Hepatocyte (in vitro differentiated cells): ENCODE data around the gene CLSTN1. TPM values are rescaled to one million over a fixed set of nuclear protein-coding genes. Genes with fewer than 3 reads are reported as not detected.

Experiments used
- DNase-seq: peaks from one replicate; pipeline ENCODE4 v3.0.0-alpha.2; 2016; ENCODE audit warnings: low spot score
- H2AFZ ChIP-seq: fragments of 200-600 bp; sonication (generic); 2 replicates; pipeline ENCODE4 v1.6.0; 2016; ENCODE audit warnings: antibody characterized with exemption, mild to moderate bottlenecking
- H3K27ac ChIP-seq: fragments of 200-600 bp; sonication (generic); 2 replicates; pipeline ENCODE4 v1.5.1; 2016; ENCODE audit warnings: mild to moderate bottlenecking
- H3K27me3 ChIP-seq: fragments of 200-600 bp; sonication (generic); 2 replicates; pipeline ENCODE4 v1.6.1; 2016
- H3K36me3 ChIP-seq: fragments of 200-600 bp; sonication (generic); replicated peaks from 2 replicates; pipeline ENCODE4 v1.5.1; 2016; ENCODE audit warnings: low read depth; ENCODE audit not compliant: insufficient read depth
- H3K4me1 ChIP-seq: fragments of 200-600 bp; sonication (generic); 2 replicates; pipeline ENCODE4 v1.5.1; 2016; ENCODE audit warnings: mild to moderate bottlenecking, moderate library complexity; ENCODE audit not compliant: insufficient read depth
- H3K4me2 ChIP-seq: fragments of 200-600 bp; sonication (generic); 2 replicates; pipeline ENCODE4 v1.6.0; 2016
- H3K4me3 ChIP-seq: fragments of 200-600 bp; sonication (generic); 2 replicates; pipeline ENCODE4 v1.5.1; 2016; ENCODE audit warnings: mild to moderate bottlenecking
- H3K79me2 ChIP-seq: fragments of 200-600 bp; sonication (generic); 2 replicates; pipeline ENCODE4 v1.6.0; 2017; ENCODE audit warnings: mild to moderate bottlenecking
- H3K9me2 ChIP-seq: fragments of 200-600 bp; sonication (generic); replicated peaks from 2 replicates; pipeline ENCODE4 v1.6.0; 2017; ENCODE audit warnings: mild to moderate bottlenecking; ENCODE audit not compliant: insufficient read depth
- H3K9me3 ChIP-seq: fragments of 200-600 bp; sonication (generic); 2 replicates; pipeline ENCODE4 v1.5.1; 2016; ENCODE audit warnings: low read depth, mild to moderate bottlenecking
- H4K20me1 ChIP-seq: fragments of 200-600 bp; sonication (generic); 2 replicates; pipeline ENCODE4 v1.6.0; 2016; ENCODE audit warnings: mild to moderate bottlenecking; ENCODE audit not compliant: insufficient read depth, poor library complexity, severe bottlenecking
- EZH2 ChIP-seq: fragments of 200-600 bp; sonication (generic); IDR thresholded peaks from 2 replicates; pipeline ENCODE4 v1.6.1; 2016; ENCODE audit warnings: antibody characterized with exemption, mild to moderate bottlenecking, borderline replicate concordance
- EZH2phosphoT487 ChIP-seq: fragments of 200-600 bp; sonication (generic); IDR thresholded peaks from one replicate; pipeline ENCODE4 v1.6.1; 2018; ENCODE audit warnings: antibody characterized with exemption, mild to moderate bottlenecking, low read depth, moderate library complexity; ENCODE audit not compliant: unreplicated experiment, severe bottlenecking
- WGBS: methylation state at CpG from one replicate; pipeline ENCODE4 v1.1.6; 2016; ENCODE audit warnings: low lambda C conversion rate; ENCODE audit errors: missing lambda C conversion rate; 5-methylcytosine and 5-hydroxymethylcytosine counted together
- polyA plus RNA-seq: library from polyadenylated mRNA; unstranded; fragments of >200 nt; fragmentation: Nextera tagmentation; extraction: Ambion mirVana; gene quantifications from 2 replicates; pipeline ENCODE4 v1.2.1, GENCODE V29; 2016
- total RNA-seq: library from RNA; depleted of rRNA; stranded (reverse); fragments of >200 nt; gene quantifications from 2 replicates; pipeline ENCODE4 v1.2.3, GENCODE V29; 2014
- TF ChIP-seq, protein P1 (sequence below): fragments of 200-600 bp; sonication (generic); IDR thresholded peaks from 2 replicates; pipeline ENCODE4 v1.5.1; 2016; ENCODE audit warnings: antibody characterized with exemption, mild to moderate bottlenecking; ENCODE audit not compliant: poor library complexity

CLSTN1 gene
- total and polyA plus RNA-seq, 2 experiments from 2014 or later, result 47.7 to 74.2 TPM

DNA sequence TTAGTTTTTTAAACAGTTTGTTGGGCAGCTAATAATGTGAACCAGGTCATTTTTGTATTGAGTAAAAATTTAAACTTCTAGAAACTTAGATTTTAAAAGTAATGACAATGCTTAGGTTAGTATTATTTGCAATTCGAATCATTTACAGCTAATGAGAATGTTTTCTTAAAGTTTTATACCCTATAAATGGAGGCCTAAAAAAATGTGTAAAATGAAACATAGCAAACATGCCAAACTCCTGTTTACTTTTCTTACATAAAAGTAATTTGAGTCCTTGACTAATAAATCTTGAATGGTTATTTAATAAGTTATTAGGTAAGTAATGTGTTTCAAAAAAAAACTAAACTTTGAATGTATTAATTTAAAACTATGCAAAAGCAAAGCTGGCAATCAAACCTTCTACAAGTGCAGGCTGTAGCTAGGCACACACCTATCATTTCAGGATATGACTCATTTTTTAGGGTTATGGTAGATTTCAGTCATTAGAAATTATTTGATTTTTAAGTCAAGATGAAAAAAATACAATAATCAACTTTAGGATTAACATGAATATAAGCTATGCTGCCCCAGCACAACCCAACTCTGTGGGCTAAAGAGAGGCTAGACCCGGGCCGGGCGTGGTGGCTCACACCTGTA, 41.5 kb downstream of the CLSTN1 start:
- Histone ChIP-seq H3K4me2 (no peak overlapping the region), H4K20me1 (peaks cover 14% of the 10 kb centered on the region)

DNA sequence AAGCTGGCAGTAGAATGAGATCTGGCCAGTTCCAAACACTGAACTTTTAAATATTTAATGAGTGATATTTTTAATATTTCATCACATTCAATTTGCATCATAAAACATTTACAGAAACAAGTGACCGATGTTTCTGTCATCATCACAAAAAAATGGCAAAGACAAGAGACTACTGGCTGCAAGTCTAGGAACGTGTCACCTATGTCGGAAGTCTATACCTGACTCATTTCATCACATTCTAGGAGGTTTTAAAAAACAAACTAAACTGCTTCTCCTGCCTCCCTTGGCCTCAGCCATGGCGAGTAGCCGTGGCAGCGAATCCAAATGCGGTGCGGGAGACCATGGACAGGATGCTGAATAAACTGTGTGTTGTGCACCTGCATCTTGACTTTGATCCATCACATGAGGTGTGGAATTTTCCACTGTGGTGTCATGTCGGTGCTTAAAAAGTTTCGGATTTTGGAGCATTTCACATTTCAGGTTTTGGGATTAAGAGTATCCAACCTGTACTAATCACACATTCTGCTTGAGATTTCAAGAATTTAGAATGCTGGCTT, 43.1 kb downstream of the CLSTN1 start:
- Histone ChIP-seq H4K20me1 (peaks cover 14% of the 10 kb centered on the region), H3K27ac (no peak overlapping the region), H3K4me1 (no peaks in the 10 kb centered on the region), H3K9me2 (no peaks in the 10 kb centered on the region), H3K4me3 (no peak overlapping the region), H3K9me3 (no peaks in the 10 kb centered on the region), H3K36me3 (no peaks in the 10 kb centered on the region), H3K79me2 (peaks cover 78% of the 10 kb centered on the region), H2AFZ (no peak overlapping the region), H3K4me2 (no peak overlapping the region), H3K27me3 (no peaks in the 10 kb centered on the region)
- WGBS, result 96% methylated on average over 10 of the region's 10 CpGs
- TF ChIP-seq EZH2, result no peak
- DNase-seq, result no peak

More for the DNA sequence above, 41.5 kb downstream of the CLSTN1 start:
- peaks cover 85% of the 10 kb centered on the region for H3K79me2 ChIP-seq
- H3K27me3 ChIP-seq, result no peaks in the 10 kb centered on the region
- H3K9me2 ChIP-seq, result no peaks in the 10 kb centered on the region
- no peaks in the 10 kb centered on the region for H3K4me1 ChIP-seq
- H3K27ac ChIP-seq, result no peak overlapping the region
- no peaks in the 10 kb centered on the region for H3K36me3 ChIP-seq
- no peak overlapping the region for H2AFZ ChIP-seq
- no peak overlapping the region for H3K4me3 ChIP-seq
- TF ChIP-seq, protein P1, sequence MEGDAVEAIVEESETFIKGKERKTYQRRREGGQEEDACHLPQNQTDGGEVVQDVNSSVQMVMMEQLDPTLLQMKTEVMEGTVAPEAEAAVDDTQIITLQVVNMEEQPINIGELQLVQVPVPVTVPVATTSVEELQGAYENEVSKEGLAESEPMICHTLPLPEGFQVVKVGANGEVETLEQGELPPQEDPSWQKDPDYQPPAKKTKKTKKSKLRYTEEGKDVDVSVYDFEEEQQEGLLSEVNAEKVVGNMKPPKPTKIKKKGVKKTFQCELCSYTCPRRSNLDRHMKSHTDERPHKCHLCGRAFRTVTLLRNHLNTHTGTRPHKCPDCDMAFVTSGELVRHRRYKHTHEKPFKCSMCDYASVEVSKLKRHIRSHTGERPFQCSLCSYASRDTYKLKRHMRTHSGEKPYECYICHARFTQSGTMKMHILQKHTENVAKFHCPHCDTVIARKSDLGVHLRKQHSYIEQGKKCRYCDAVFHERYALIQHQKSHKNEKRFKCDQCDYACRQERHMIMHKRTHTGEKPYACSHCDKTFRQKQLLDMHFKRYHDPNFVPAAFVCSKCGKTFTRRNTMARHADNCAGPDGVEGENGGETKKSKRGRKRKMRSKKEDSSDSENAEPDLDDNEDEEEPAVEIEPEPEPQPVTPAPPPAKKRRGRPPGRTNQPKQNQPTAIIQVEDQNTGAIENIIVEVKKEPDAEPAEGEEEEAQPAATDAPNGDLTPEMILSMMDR, result no peak
- no peak for TF ChIP-seq EZH2phosphoT487
- H3K9me3 ChIP-seq, result no peaks in the 10 kb centered on the region
- no peak for DNase-seq
- 90% methylated on average over 4 of the region's 4 CpGs for WGBS

DNA sequence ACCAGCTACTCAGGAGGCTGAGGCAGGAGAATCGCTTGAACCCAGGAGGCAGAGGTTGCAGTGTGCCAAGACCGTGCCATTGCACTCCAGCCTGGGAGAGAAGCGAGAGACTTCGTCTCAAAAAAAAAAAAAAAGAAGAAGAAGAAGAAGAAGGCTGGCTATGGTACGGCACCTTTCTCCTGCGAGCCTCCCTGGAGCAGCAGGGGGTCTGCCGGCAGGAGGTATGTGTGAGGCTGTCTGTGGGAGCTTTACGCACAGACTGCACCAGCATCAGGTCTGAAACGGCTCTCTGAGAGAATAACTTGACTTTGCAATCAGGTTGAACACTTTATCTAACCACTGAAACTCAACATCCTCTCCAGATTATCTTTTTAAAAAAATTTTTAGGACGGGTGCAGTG, 44.9 kb downstream of the CLSTN1 start:
- peaks cover 76% of the 10 kb centered on the region for H3K79me2 ChIP-seq
- TF ChIP-seq, protein P1, result no peak
- TF ChIP-seq EZH2phosphoT487 (no peak), EZH2 (no peak)
- WGBS, result 93% methylated on average over 10 of the region's 10 CpGs
- no peak overlapping the region for H3K4me2 ChIP-seq
- H3K4me3 ChIP-seq, result no peak overlapping the region
- H3K27ac ChIP-seq, result no peak overlapping the region
- no peaks in the 10 kb centered on the region for H3K27me3 ChIP-seq
- no peaks in the 10 kb centered on the region for H3K4me1 ChIP-seq
- DNase-seq, result no peak
- no peak overlapping the region for H2AFZ ChIP-seq
- H4K20me1 ChIP-seq, result peaks cover 9% of the 10 kb centered on the region
- no peaks in the 10 kb centered on the region for H3K9me3 ChIP-seq
- no peaks in the 10 kb centered on the region for H3K9me2 ChIP-seq
- H3K36me3 ChIP-seq, result no peaks in the 10 kb centered on the region

DNA sequence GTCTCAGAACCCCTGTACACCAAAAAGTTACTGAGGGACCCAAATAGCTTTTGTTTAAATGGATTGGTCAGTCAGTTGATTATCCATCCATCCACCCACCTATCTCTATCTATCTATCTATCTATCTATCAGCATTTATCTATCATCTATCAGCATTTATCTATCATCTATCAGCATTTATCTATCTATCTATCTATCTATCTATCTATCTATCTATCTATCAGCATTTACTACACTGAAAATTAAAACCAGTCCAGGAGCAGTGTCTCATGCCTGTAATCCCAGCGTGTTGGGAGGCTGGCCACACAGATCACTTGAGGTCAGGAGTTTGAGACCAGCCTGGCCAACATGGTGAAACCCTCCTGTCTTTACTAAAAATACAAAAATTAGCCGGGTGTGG, 47.1 kb downstream of the CLSTN1 start:
- no peaks in the 10 kb centered on the region for H3K9me3 ChIP-seq
- H3K27me3 ChIP-seq, result no peaks in the 10 kb centered on the region
- peaks cover 65% of the 10 kb centered on the region for H3K79me2 ChIP-seq
- whole genome bisulfite sequencing, result 93% methylated on average over 2 of the region's 2 CpGs
- TF ChIP-seq EZH2, result no peak
- TF ChIP-seq, protein P1, result no peak
- no peaks in the 10 kb centered on the region for H3K4me1 ChIP-seq
- peaks cover 2% of the 10 kb centered on the region for H4K20me1 ChIP-seq
- H3K9me2 ChIP-seq, result no peaks in the 10 kb centered on the region
- no peak overlapping the region for H3K27ac ChIP-seq
- no peaks in the 10 kb centered on the region for H3K36me3 ChIP-seq
- no peak for DNase-seq
- H2AFZ ChIP-seq, result no peak overlapping the region
- H3K4me2 ChIP-seq, result no peak overlapping the region
- H3K4me3 ChIP-seq, result no peak overlapping the region
